ENCODE data around the gene KRTAP5-7. TPM values are rescaled to one million over a fixed set of nuclear protein-coding genes. Genes with fewer than 3 reads are reported as not detected.
"Not testable (repeated sequence)": the region's sequence is repeated elsewhere in the genome, so short reads cannot be mapped to it uniquely, and the experiment has no call there.

KRTAP5-7 gene
- total RNA-seq, 1 experiment from 2014 or later: not detected

DNA sequence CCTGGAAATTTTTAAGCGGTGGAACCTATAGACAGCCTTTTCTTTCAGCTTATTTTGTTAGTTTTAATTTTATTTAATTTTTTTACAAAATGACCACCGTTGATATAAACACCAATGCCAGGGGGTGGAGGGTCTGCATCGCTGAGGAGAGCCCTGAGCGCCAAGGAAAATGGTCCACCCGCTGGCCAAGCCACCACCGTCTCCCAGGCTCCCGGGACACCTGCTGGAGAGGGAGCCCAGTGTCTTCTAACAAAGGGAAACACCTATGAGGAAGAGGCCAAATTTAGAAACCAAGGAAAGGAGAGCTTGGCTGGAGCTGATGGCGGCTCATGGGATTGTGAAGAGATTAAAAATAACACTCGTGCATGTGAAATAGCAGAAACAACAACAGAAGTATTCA lies 10.5 kb downstream of the KRTAP5-7 start:
- intact Hi-C loops (cut with micrococcal nuclease): no loop called here
- no TSS peak for BruUV-seq (replicated peaks)
- peak; percentile 50; the same call in 1 of the 2 replicates for ATAC-seq

DNA sequence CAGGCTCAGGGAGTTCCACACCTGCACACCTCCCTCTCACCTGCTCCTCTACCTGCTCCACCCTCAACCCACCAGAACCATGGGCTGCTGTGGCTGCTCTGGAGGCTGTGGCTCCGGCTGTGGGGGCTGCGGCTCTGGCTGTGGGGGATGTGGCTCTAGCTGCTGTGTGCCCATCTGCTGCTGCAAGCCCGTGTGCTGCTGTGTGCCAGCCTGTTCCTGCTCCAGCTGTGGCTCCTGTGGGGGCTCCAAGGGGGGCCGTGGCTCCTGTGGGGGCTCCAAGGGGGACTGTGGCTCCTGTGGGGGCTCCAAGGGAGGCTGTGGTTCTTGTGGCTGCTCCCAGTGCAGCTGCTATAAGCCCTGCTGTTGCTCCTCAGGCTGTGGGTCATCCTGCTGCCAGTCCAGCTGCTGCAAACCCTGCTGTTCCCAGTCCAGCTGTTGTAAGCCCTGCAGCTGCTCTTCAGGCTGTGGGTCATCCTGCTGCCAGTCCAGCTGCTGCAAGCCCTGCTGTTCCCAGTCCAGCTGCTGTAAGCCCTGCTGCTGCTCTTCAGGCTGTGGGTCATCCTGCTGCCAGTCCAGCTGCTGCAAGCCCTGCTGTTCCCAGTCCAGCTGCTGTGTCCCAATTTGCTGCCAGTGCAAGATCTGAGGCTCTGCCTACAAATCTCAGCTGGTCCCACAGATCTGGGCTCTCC lies 11.1 kb downstream of the KRTAP5-7 start, which contains the start of gene KRTAP5-8:
Gene KRTAP5-8 (plus strand): TSS at position 49 of the 689 bp plus-strand sequence. CDS start 31 bp downstream, at position 80.
- BruUV-seq (replicated peaks); RAD21 ChIA-PET (ENCODE audit: low non-redundant PET in 1 of 2, low total read pairs in 2 of 2, uncharacterized antibody in 2 of 2, unreplicated experiment in 2 of 2); H3K9me2 ChIP-seq (ENCODE audit: insufficient read depth): not testable (repeated sequence)

More for the DNA sequence above, 10.5 kb downstream of the KRTAP5-7 start:
- no peaks in the 10 kb centered on the region for H3K9me2 ChIP-seq (ENCODE audit: insufficient read depth)
- no peaks in the 10 kb centered on the region for H3K9me3 ChIP-seq (ENCODE audit: control insufficient read depth in 1 of 2, insufficient read depth in 1 of 2, low read depth in 1 of 2, low read length in 2 of 2)
- no peaks in the 10 kb centered on the region for H4K20me1 ChIP-seq (ENCODE audit: insufficient read depth)
- CTCF ChIA-PET: no interaction called here
- POLR2A ChIA-PET: no interaction called here
- RAD21 ChIA-PET (ENCODE audit: low non-redundant PET in 1 of 2, low total read pairs in 2 of 2, uncharacterized antibody in 2 of 2, unreplicated experiment in 2 of 2): no interaction called here
- H3K4me3 ChIP-seq (replicated peaks in 1 of 2; ENCODE audit: low read depth in 1 of 2, low read length in 2 of 2): no peak overlapping the region
- no peaks in the 10 kb centered on the region for H3K27me3 ChIP-seq (ENCODE audit: insufficient read depth, low read length)
- TF ChIP-seq RAD21 (IDR thresholded peaks at IDR 0.05; ENCODE audit: low read depth) (no peak), EZH2phosphoT487 (IDR thresholded peaks at IDR 0.05; ENCODE audit: borderline replicate concordance) (no peak), JUND (IDR thresholded peaks at IDR 0.05) (no peak), ZNF274 (IDR thresholded peaks at IDR 0.05; ENCODE audit: low read depth, low read length) (no peak), SP1 (IDR thresholded peaks at IDR 0.05; ENCODE audit: low read depth) (no peak), SRF (IDR thresholded peaks at IDR 0.05; ENCODE audit: low read depth) (no peak), CEBPB (IDR thresholded peaks at IDR 0.05; ENCODE audit: low read depth) (no peak), YY1 (IDR thresholded peaks at IDR 0.05; ENCODE audit: extremely low read depth, insufficient replicate concordance, low read depth, low read length) (no peak), ZBTB33 (IDR thresholded peaks at IDR 0.05; ENCODE audit: extremely low read depth, insufficient replicate concordance, low read length) (no peak), EZH2 (IDR thresholded peaks at IDR 0.05) (no peak), POLR2A (IDR thresholded peaks at IDR 0.05; ENCODE audit: borderline replicate concordance, extremely low read depth, insufficient read depth, insufficient read length) (no peak)
- TF ChIP-seq, protein P1, sequence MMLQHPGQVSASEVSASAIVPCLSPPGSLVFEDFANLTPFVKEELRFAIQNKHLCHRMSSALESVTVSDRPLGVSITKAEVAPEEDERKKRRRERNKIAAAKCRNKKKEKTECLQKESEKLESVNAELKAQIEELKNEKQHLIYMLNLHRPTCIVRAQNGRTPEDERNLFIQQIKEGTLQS (IDR thresholded peaks at IDR 0.05): no peak
- no peaks in the 10 kb centered on the region for H3K36me3 ChIP-seq (ENCODE audit: control insufficient read depth in 1 of 2, insufficient read depth in 2 of 2, low read length in 2 of 2)
- no peak overlapping the region for H3K9ac ChIP-seq (ENCODE audit: low read length)
- H3K79me2 ChIP-seq (ENCODE audit: insufficient read depth, low read length): no peaks in the 10 kb centered on the region
- H3K4me2 ChIP-seq (ENCODE audit: low read length): no peak overlapping the region
- H2AFZ ChIP-seq (ENCODE audit: low read depth, low read length, poor library complexity, severe bottlenecking): no peak overlapping the region
- no peaks in the 10 kb centered on the region for H3K4me1 ChIP-seq (ENCODE audit: control insufficient read depth in 1 of 2, insufficient read depth in 2 of 2, low read length in 2 of 2)
- DNase-seq (ENCODE audit: low read depth, low spot score): no peak
- H3K27ac ChIP-seq (ENCODE audit: low read depth, low read length): no peak overlapping the region

More for the DNA sequence above, 11.1 kb downstream of the KRTAP5-7 start, which contains the start of gene KRTAP5-8:
- H3K27ac ChIP-seq (ENCODE audit: low read depth, low read length); H3K4me2 ChIP-seq (ENCODE audit: low read length); DNase-seq (ENCODE audit: low read depth, low spot score); intact Hi-C loops (cut with micrococcal nuclease); POLR2A ChIA-PET; H3K4me3 ChIP-seq (replicated peaks in 1 of 2; ENCODE audit: low read depth in 1 of 2, low read length in 2 of 2); H2AFZ ChIP-seq (ENCODE audit: low read depth, low read length, poor library complexity, severe bottlenecking); H3K27me3 ChIP-seq (ENCODE audit: insufficient read depth, low read length); H3K36me3 ChIP-seq (ENCODE audit: control insufficient read depth in 1 of 2, insufficient read depth in 2 of 2, low read length in 2 of 2); H3K9ac ChIP-seq (ENCODE audit: low read length); H3K4me1 ChIP-seq (ENCODE audit: control insufficient read depth in 1 of 2, insufficient read depth in 2 of 2, low read length in 2 of 2); H3K9me3 ChIP-seq (ENCODE audit: control insufficient read depth in 1 of 2, insufficient read depth in 1 of 2, low read depth in 1 of 2, low read length in 2 of 2); CTCF ChIA-PET; ATAC-seq; H4K20me1 ChIP-seq (ENCODE audit: insufficient read depth); H3K79me2 ChIP-seq (ENCODE audit: insufficient read depth, low read length): not testable (repeated sequence)
